Measurements from ENCODE around the gene TRIO.

- TF ChIP-seq EZH2phosphoT487 (IDR thresholded peaks at IDR 0.05; ENCODE audit: low read length) (no peak), CTCF (IDR thresholded peaks at IDR 0.05; ENCODE audit: low read length) (no peak), EZH2 (optimal IDR thresholded peaks at IDR 0.05; ENCODE audit: low read depth, low read length) (no peak)
Observed at GRCh38 chr5:14386884-14387624, 243.9 kb downstream of the TRIO start.
